Mesenchymal stem cell (in vitro differentiated cells and primary cell): ENCODE measurements around the gene RCAN2.

ENCODE experiments used
- DNase-seq: peaks from one replicate; pipeline ENCODE4 v3.0.0-alpha.2; 2013
- H2AFZ ChIP-seq: one replicate; pipeline ENCODE4 v1.6.1; 2013; ENCODE audit warnings: low read depth, mild to moderate bottlenecking, control low read depth, inconsistent platforms, low read length, moderate library complexity
- H2AK5ac ChIP-seq: 2 replicates; pipeline ENCODE4 v1.6.1; 2013; ENCODE audit warnings: low read length, moderate library complexity, mild to moderate bottlenecking, inconsistent platforms; ENCODE audit not compliant: severe bottlenecking
- H2BK120ac ChIP-seq: one replicate; pipeline ENCODE4 v1.6.1; 2013; ENCODE audit warnings: low read depth, mild to moderate bottlenecking, inconsistent platforms, low read length, moderate library complexity
- H2BK12ac ChIP-seq, 2 experiments: one replicate each; pipeline ENCODE4 v1.6.1; 2013; ENCODE audit warnings: inconsistent platforms in 2 of 2, low read length in 2 of 2, mild to moderate bottlenecking in 2 of 2, moderate library complexity in 2 of 2, control low read depth in 1 of 2
- H2BK15ac ChIP-seq: one replicate; pipeline ENCODE4 v1.6.1; 2013; ENCODE audit warnings: mild to moderate bottlenecking, low read depth, inconsistent platforms; ENCODE audit not compliant: poor library complexity, severe bottlenecking
- H2BK5ac ChIP-seq: 2 replicates; pipeline ENCODE4 v1.6.1; 2013; ENCODE audit warnings: low read depth, mild to moderate bottlenecking, low read length, control low read depth, inconsistent platforms; ENCODE audit not compliant: poor library complexity, severe bottlenecking
- H3K14ac ChIP-seq, 2 experiments: one replicate each; pipeline ENCODE4 v1.6.1; 2013; ENCODE audit warnings: inconsistent platforms in 2 of 2, low read length in 2 of 2, control low read depth in 1 of 2, mild to moderate bottlenecking in 1 of 2, moderate library complexity in 1 of 2
- H3K18ac ChIP-seq, 2 experiments: one replicate each; pipeline ENCODE4 v1.6.1; 2013; ENCODE audit warnings: inconsistent platforms in 2 of 2, low read length in 2 of 2, control low read depth in 1 of 2, low read depth in 1 of 2, mild to moderate bottlenecking in 1 of 2
- H3K23ac ChIP-seq, 2 experiments: one replicate each; pipeline ENCODE4 v1.6.1; 2013; ENCODE audit warnings: inconsistent platforms in 2 of 2, low read length in 2 of 2, mild to moderate bottlenecking in 2 of 2, moderate library complexity in 2 of 2, control low read depth in 1 of 2
- H3K27ac ChIP-seq: 2 replicates; pipeline ENCODE4 v1.5.1; 2013; ENCODE audit warnings: mild to moderate bottlenecking, moderate library complexity, low read length, control low read depth, inconsistent platforms; ENCODE audit not compliant: poor library complexity, severe bottlenecking
- H3K27me3 ChIP-seq, 2 experiments: 2 replicates each; pipeline versions ENCODE4 v1.6.1 to v1.7.0; 2013; ENCODE audit warnings: low read length in 2 of 2, mild to moderate bottlenecking in 2 of 2, moderate library complexity in 2 of 2, control low read depth in 1 of 2, inconsistent platforms in 1 of 2; ENCODE audit not compliant: control insufficient read depth in 1 of 2, insufficient read depth in 1 of 2
- H3K36me3 ChIP-seq, 2 experiments: 2 replicates each; pipeline versions ENCODE4 v1.6.1 to v1.7.0; 2013; ENCODE audit warnings: low read length in 2 of 2, control low read depth in 1 of 2, inconsistent platforms in 1 of 2, low read depth in 1 of 2, mild to moderate bottlenecking in 1 of 2; ENCODE audit not compliant: insufficient read depth in 2 of 2, control insufficient read depth in 1 of 2
- H3K4ac ChIP-seq, 2 experiments: one replicate each; pipeline ENCODE4 v1.6.1; 2013; ENCODE audit warnings: inconsistent platforms in 2 of 2, low read length in 2 of 2, mild to moderate bottlenecking in 2 of 2, moderate library complexity in 2 of 2, control low read depth in 1 of 2, low read depth in 1 of 2
- H3K4me1 ChIP-seq: 2 replicates; pipeline ENCODE4 v1.6.1; 2013; ENCODE audit warnings: low read depth, low read length, control low read depth; ENCODE audit not compliant: control insufficient read depth, insufficient read depth
- H3K4me2 ChIP-seq: 2 replicates; pipeline ENCODE4 v1.6.1; 2013; ENCODE audit warnings: low read length, mild to moderate bottlenecking, inconsistent platforms; ENCODE audit not compliant: poor library complexity, severe bottlenecking
- H3K4me3 ChIP-seq, 2 experiments: 2 replicates each; pipeline versions ENCODE4 v1.5.1 to v1.7.0; 2013; ENCODE audit warnings: low read length in 2 of 2, mild to moderate bottlenecking in 2 of 2, control low read depth in 1 of 2, low read depth in 1 of 2; ENCODE audit not compliant: insufficient read depth in 1 of 2
- H3K79me1 ChIP-seq: replicated peaks from 2 replicates; pipeline ENCODE4 v1.6.1; 2013; ENCODE audit warnings: mild to moderate bottlenecking, control low read depth, low read length, inconsistent platforms; ENCODE audit not compliant: poor library complexity, severe bottlenecking
- H3K9ac ChIP-seq: 2 replicates; pipeline ENCODE4 v1.7.0; 2013; ENCODE audit warnings: mild to moderate bottlenecking, low read length, moderate library complexity
- H3K9me3 ChIP-seq: 2 replicates; pipeline ENCODE4 v1.7.0; 2013; ENCODE audit warnings: mild to moderate bottlenecking, low read length; ENCODE audit not compliant: control insufficient read depth
- H4K8ac ChIP-seq: one replicate; pipeline ENCODE4 v1.6.1; 2013; ENCODE audit warnings: inconsistent platforms, mild to moderate bottlenecking, low read length, moderate library complexity
- H4K91ac ChIP-seq: one replicate; pipeline ENCODE4 v1.6.1; 2013; ENCODE audit warnings: mild to moderate bottlenecking, low read length, inconsistent platforms
- WGBS: methylation state at CpG from one replicate; pipeline ENCODE4 v1.1.7; 2013; ENCODE audit warnings: mixed read lengths; 5-methylcytosine and 5-hydroxymethylcytosine counted together

RCAN2 gene

DNA sequence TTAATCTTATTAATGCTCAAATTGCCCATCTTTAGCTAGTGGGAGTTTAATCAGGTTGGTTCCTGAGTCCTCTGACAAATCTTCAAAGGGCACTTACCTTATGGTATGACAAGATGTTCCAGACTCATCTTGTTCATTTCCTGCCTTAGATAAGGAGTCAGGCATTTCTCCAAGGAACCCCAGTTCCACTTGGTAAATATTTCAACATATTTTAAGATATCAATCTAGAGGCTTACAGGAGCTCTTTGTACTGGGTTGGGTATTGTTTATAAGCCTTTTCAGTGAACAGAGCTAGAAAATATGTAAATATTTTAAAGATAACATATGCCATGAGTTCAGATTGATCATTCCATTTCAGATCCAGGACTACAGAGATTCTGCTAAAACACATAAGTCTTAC, 159.8 kb downstream of the RCAN2 start:
- Histone ChIP-seq H4K8ac (no peak overlapping the region), H2BK15ac (no peak overlapping the region), H3K4me2 (no peak overlapping the region), H3K27ac (no peak overlapping the region), H3K9me3 (no peaks in the 10 kb centered on the region), H3K18ac (no peak overlapping the region), H2AK5ac (no peak overlapping the region), H2BK120ac (no peak overlapping the region), H3K27me3 (no peaks in the 10 kb centered on the region), H3K79me1 (no peaks in the 10 kb centered on the region), H3K23ac (no peak overlapping the region), H3K4me1 (no peaks in the 10 kb centered on the region), H3K4ac (no peak overlapping the region), H2BK5ac (no peak overlapping the region), H3K9ac (no peak overlapping the region), H3K14ac (no peak overlapping the region), H3K4me3 (no peak overlapping the region), H4K91ac (no peak overlapping the region), H3K36me3 (no peaks in the 10 kb centered on the region), H2AFZ (no peak overlapping the region), H2BK12ac (no peak overlapping the region)
- peak; percentile 9 for DNase-seq

DNA sequence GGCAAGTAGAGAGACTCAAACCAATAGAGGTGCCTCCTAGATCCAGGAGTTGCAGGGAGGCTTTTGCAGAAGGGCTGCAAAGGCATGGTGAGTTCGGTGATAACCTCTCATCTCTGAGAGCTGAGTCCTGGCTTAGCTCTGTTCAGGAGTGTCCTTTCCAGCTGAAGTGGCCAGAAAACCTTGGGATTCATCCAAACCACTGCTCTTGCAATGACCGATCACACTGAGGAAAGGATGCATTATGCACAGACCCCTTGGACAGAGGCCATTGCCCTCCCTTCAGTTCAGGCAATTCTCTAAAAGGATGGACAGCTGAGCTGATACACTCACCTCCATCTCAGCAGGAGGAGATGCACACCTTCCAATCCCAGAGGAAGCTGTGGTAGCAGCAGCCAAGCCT, 161.7 kb downstream of the RCAN2 start:
- Histone ChIP-seq H2BK12ac (no peak overlapping the region), H3K79me1 (no peaks in the 10 kb centered on the region), H3K4ac (no peak overlapping the region), H3K9ac (no peak overlapping the region), H2BK5ac (no peak overlapping the region), H4K8ac (no peak overlapping the region), H3K4me3 (no peak overlapping the region), H3K27ac (no peak overlapping the region), H3K18ac (no peak overlapping the region), H3K14ac (peak overlapping the region in 1 of 2 experiments; percentile 91), H2AK5ac (no peak overlapping the region), H3K4me1 (peaks cover 9% of the 10 kb centered on the region), H3K36me3 (no peaks in the 10 kb centered on the region), H2BK120ac (no peak overlapping the region), H4K91ac (no peak overlapping the region), H2BK15ac (no peak overlapping the region), H3K4me2 (no peak overlapping the region), H3K23ac (no peak overlapping the region), H3K27me3 (no peaks in the 10 kb centered on the region), H3K9me3 (no peaks in the 10 kb centered on the region), H2AFZ (peak overlapping the region; percentile 61)
- WGBS = 39% methylated on average over 2 of the region's 2 CpGs
- DNase-seq = peak; percentile 24

DNA sequence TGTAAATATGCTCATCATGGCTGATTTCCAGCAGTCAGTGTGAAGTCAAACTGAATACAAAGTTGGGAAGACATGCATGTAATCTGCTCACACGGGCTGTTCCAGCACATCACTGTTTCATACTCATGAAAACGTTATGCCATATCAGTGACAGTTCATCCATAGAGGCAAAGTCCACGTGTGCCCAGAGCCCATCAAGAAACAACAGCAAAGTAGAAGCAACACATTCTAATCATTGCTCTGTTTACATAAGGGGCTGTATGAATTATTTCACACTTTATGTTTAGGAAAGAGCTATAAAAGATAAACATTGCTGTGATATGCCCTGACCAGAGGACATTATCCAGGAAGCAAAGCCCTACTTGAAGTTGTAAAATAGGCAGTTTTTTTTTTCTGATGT, 163.5 kb downstream of the RCAN2 start:
- Histone ChIP-seq H2BK120ac (no peak overlapping the region), H3K27ac (no peak overlapping the region), H3K4me3 (no peak overlapping the region), H3K79me1 (no peaks in the 10 kb centered on the region), H2BK5ac (no peak overlapping the region), H2AK5ac (no peak overlapping the region), H3K14ac (no peak overlapping the region), H3K27me3 (no peaks in the 10 kb centered on the region), H2BK15ac (no peak overlapping the region), H3K36me3 (no peaks in the 10 kb centered on the region), H4K91ac (no peak overlapping the region), H3K9ac (no peak overlapping the region), H3K4me1 (peaks cover 10% of the 10 kb centered on the region), H3K18ac (no peak overlapping the region), H3K4ac (no peak overlapping the region), H2AFZ (no peak overlapping the region), H3K23ac (no peak overlapping the region), H2BK12ac (no peak overlapping the region), H3K9me3 (no peaks in the 10 kb centered on the region), H4K8ac (no peak overlapping the region), H3K4me2 (no peak overlapping the region)
- no peak for DNase-seq
- 68% methylated on average over 2 of the region's 3 CpGs for WGBS

DNA sequence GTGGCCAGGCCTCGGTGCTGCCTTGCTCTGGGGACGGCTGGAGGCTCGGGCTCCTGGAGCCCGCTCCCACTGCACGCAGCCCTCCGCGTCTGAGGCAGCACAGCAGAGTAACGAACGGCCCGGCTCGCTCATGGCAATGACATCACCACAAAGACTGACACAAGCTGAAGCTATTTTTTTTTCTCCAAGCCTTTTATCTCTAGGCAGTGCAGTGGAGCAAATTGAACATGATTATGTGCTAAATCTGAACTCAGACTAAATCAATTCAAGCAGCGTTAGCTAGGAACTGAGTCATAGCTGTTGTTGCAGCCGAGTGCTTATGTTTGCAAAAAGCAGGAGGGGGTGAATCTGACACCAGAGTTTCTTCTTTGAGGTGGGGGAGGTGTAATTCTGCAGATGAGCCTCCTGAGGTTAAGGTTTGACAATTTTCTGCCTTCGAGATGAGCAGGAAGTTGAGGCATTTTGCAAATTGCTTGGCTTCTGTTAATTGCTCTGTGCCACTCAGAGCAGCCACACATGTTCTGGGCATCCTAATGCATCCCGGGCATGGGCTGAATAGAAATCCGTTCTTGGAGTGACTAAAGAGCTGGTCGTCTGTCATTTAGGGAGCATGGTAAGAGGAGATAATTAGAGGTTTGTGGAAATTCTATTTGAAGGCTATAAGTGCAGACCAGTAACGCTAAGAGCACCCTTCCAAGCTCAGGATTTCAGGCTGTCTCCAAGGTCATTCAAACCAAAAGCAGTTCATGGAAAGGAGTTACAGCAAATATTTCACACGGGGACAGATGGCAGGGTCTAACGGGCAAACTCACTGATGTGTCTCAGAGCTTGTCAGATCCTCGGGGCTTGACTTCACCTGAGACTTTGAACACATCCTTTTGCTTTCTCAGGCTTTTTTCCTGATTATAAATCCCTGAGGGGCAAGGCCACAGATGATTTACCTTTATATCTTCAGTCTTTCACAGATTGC, 165.4 kb downstream of the RCAN2 start:
- H3K4ac ChIP-seq = peak overlapping the region in 1 of 2 experiments; percentile 37
- no peaks in the 10 kb centered on the region for H3K27me3 ChIP-seq
- peak overlapping the region in 1 of 2 experiments; percentile 81 for H3K4me3 ChIP-seq
- H3K9ac ChIP-seq = peak overlapping the region; percentile 80
- H3K18ac ChIP-seq = peak overlapping the region in 1 of 2 experiments; percentile 38
- H2AK5ac ChIP-seq = no peak overlapping the region
- H2AFZ ChIP-seq = no peak overlapping the region
- no peak overlapping the region for H4K91ac ChIP-seq
- no peak overlapping the region for H2BK5ac ChIP-seq
- peak; percentile 70 for DNase-seq
- no peaks in the 10 kb centered on the region for H3K9me3 ChIP-seq
- peaks cover 10% of the 10 kb centered on the region for H3K4me1 ChIP-seq
- H3K79me1 ChIP-seq = no peaks in the 10 kb centered on the region
- no peak overlapping the region for H4K8ac ChIP-seq
- H2BK12ac ChIP-seq = no peak overlapping the region
- peak overlapping the region; percentile 30 for H3K27ac ChIP-seq
- H3K14ac ChIP-seq = no peak overlapping the region
- H2BK120ac ChIP-seq = no peak overlapping the region
- peak overlapping the region; percentile 39 for H3K4me2 ChIP-seq
- H2BK15ac ChIP-seq = no peak overlapping the region
- no peak overlapping the region for H3K23ac ChIP-seq
- no peaks in the 10 kb centered on the region for H3K36me3 ChIP-seq
- 26% methylated on average over 20 of the region's 21 CpGs for WGBS
